Calu3 (cell line): Measurements from ENCODE around the gene FCN2. TPM values are rescaled to one million over a fixed set of nuclear protein-coding genes. Genes with fewer than 3 reads are reported as not detected.

ENCODE experiments used
- BruUV-seq: library from RNA; stranded (reverse); fragments of 400-500 nt; replicated peaks from 2 replicates; lab custom pipeline; 2021; lab: Mats Ljungman, UMichigan
- CTCF ChIA-PET: fragments of 300-600 bp; sonication (Branson Sonifier 250); formaldehyde crosslinking; loops from one replicate; lab custom pipeline; 2022; ENCODE audit warnings: antibody characterized with exemption; lab: Charles Lee
- DNase-seq: peaks from one replicate; pipeline ENCODE4 v3.0.0; 2022
- H3K27ac Mint-ChIP-seq: one replicate; pipeline ENCODE4 v1.8.0; 2022; ENCODE audit warnings: mixed read lengths; ENCODE audit not compliant: unreplicated experiment
- H3K27me3 Mint-ChIP-seq: one replicate; pipeline ENCODE4 v1.8.0; 2022; ENCODE audit warnings: mixed read lengths; ENCODE audit not compliant: unreplicated experiment
- H3K36me3 Mint-ChIP-seq: one replicate; pipeline ENCODE4 v1.8.0; 2022; ENCODE audit warnings: mild to moderate bottlenecking, moderate library complexity, mixed read lengths; ENCODE audit not compliant: insufficient read depth, unreplicated experiment
- H3K4me1 Mint-ChIP-seq: one replicate; pipeline ENCODE4 v1.8.0; 2022; ENCODE audit warnings: mild to moderate bottlenecking, low read depth, mixed read lengths; ENCODE audit not compliant: unreplicated experiment
- H3K4me3 Mint-ChIP-seq: one replicate; pipeline ENCODE4 v1.8.0; 2022; ENCODE audit warnings: mild to moderate bottlenecking, low read depth, moderate library complexity, mixed read lengths; ENCODE audit not compliant: unreplicated experiment
- H3K9me3 Mint-ChIP-seq: one replicate; pipeline ENCODE4 v1.8.0; 2022; ENCODE audit warnings: low read depth, mixed read lengths; ENCODE audit not compliant: unreplicated experiment
- intact Hi-C: fragments of 100-400 bp; cut with micrococcal nuclease; formaldehyde crosslinking; loops from one replicate; pipeline ENCODE4 v1.10.0; 2022; ENCODE audit not compliant: unreplicated experiment
- total RNA-seq: library from RNA; stranded (reverse); gene quantifications from 2 replicates; pipeline ENCODE4 v1.2.3, GENCODE V29; 2022
- TF ChIP-seq, protein P1 (sequence below): fragments of 200-600 bp; IDR thresholded peaks from one replicate; pipeline ENCODE4 v1.8.0; 2022; ENCODE audit warnings: antibody characterized with exemption; ENCODE audit not compliant: unreplicated experiment

Gene FCN2
- total RNA-seq, 1 experiment from 2014 or later: not detected

DNA sequence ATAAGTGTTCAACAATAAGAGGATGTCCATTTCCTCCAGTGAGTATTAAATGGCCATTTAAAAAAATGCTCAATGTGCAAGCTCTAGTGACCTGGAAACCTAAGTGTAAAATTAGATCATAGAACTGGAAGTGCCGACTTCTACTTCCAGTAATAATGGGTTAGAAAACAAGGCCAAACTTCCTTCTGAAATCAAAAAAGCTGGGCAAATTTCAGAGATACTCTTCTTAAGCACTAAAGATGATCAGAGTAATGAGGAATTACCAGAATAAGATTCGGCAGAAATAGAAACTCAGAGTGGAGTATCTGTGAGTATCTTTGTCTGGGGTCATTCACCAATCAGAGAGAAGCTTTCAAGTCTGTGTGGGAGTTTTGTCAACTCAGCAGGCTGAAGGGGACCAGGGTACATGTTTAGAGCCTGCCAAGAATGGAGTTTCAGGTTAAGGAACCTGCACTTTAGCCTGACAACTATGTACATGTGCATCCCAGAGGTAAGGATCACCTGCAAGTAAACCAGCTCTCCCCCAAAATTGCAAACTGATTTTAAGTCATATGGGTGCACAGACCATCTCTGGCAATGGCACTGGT lies 17.1 kb downstream of the FCN2 start:
- Mint-ChIP-seq H3K27ac (no peak overlapping the region), H3K4me1 (no peaks in the 10 kb centered on the region), H3K4me3 (no peak overlapping the region), H3K27me3 (peaks cover 11% of the 10 kb centered on the region), H3K36me3 (no peaks in the 10 kb centered on the region), H3K9me3 (peaks cover 9% of the 10 kb centered on the region)
- TF ChIP-seq, protein P1, sequence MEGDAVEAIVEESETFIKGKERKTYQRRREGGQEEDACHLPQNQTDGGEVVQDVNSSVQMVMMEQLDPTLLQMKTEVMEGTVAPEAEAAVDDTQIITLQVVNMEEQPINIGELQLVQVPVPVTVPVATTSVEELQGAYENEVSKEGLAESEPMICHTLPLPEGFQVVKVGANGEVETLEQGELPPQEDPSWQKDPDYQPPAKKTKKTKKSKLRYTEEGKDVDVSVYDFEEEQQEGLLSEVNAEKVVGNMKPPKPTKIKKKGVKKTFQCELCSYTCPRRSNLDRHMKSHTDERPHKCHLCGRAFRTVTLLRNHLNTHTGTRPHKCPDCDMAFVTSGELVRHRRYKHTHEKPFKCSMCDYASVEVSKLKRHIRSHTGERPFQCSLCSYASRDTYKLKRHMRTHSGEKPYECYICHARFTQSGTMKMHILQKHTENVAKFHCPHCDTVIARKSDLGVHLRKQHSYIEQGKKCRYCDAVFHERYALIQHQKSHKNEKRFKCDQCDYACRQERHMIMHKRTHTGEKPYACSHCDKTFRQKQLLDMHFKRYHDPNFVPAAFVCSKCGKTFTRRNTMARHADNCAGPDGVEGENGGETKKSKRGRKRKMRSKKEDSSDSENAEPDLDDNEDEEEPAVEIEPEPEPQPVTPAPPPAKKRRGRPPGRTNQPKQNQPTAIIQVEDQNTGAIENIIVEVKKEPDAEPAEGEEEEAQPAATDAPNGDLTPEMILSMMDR: no peak
- no peak for DNase-seq
- CTCF ChIA-PET: no interaction called here
- BruUV-seq: no TSS peak
- intact Hi-C loops: no loop called here

DNA sequence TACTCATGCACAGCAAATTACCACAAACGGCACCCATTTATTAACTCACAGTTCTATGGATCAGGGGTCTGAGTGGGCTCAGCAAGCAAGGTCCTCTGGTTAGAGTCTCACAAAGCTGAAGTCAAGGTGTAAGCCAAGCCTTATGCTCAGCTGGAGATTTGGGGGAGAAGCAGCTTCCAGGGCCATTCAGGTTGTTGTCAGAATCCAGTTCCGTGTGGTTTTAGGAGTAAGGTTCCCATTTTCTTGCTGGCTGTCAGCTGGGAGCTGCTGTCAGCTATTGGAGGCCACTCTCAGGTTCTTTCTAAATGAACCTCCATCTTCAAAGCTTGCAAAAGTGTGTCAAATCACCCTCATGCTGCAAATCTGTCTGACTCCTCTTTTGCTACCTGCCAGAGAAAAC lies 17.7 kb downstream of the FCN2 start:
- no peak for DNase-seq
- peaks cover 11% of the 10 kb centered on the region for H3K27me3 Mint-ChIP-seq
- CTCF ChIA-PET: no interaction called here
- no peaks in the 10 kb centered on the region for H3K4me1 Mint-ChIP-seq
- intact Hi-C loops: no loop called here
- H3K36me3 Mint-ChIP-seq: no peaks in the 10 kb centered on the region
- BruUV-seq: no TSS peak
- no peak overlapping the region for H3K4me3 Mint-ChIP-seq
- H3K9me3 Mint-ChIP-seq: peaks cover 9% of the 10 kb centered on the region
- H3K27ac Mint-ChIP-seq: no peak overlapping the region
- TF ChIP-seq, protein P1: no peak

DNA sequence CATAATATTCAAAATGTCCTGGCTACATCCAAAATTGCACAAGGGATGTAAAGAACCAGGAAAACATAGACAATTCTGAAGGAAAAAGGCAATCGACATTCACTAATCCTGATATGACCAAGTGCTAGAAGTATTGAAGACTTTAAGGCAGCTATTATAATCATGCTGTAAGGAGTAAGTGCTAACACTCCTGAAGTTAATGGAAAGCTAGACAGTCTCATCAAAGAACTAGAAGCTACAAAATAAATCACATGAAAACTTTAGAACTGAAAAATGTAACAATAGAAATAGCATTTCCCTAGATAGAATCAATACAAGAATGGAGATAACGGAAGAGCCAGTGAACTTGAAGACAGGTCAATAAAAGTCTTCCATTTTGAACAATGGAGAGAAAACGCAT lies 18.6 kb downstream of the FCN2 start:
- Mint-ChIP-seq H3K27me3 (peaks cover 11% of the 10 kb centered on the region), H3K9me3 (peaks cover 9% of the 10 kb centered on the region), H3K36me3 (no peaks in the 10 kb centered on the region), H3K4me1 (no peaks in the 10 kb centered on the region), H3K4me3 (no peak overlapping the region), H3K27ac (no peak overlapping the region)
- TF ChIP-seq, protein P1: no peak
- no TSS peak for BruUV-seq
- CTCF ChIA-PET: no interaction called here
- no peak for DNase-seq
- intact Hi-C loops: no loop called here

DNA sequence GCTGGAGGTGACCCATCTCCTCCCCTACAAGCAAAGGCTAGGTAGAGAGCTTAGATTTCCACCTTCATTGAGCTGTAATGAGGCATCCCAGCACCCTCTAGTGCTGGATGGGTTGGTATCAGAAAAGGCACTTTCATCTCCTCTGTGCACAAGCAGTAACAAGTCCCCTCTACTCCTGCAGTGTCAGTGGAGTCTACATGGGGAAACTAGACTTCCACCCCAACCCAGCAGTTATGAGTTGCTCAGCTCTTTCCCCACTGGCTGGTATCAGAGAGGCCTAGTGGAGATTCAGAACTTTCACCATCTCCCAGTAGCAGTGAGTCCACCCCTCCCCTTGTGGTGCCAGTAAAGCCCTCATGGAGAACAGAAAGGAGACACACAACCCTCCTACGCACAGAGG lies 19.2 kb downstream of the FCN2 start:
- no peak for DNase-seq
- H3K4me1 Mint-ChIP-seq: no peaks in the 10 kb centered on the region
- no peak overlapping the region for H3K27ac Mint-ChIP-seq
- peaks cover 9% of the 10 kb centered on the region for H3K9me3 Mint-ChIP-seq
- CTCF ChIA-PET: interaction anchor here (0.7 kb wide), 1 partner anchor 757 kb away, joined by 7 read pairs; no protein-coding TSS in a partner anchor
- H3K36me3 Mint-ChIP-seq: no peaks in the 10 kb centered on the region
- peaks cover 9% of the 10 kb centered on the region for H3K27me3 Mint-ChIP-seq
- H3K4me3 Mint-ChIP-seq: no peak overlapping the region
- intact Hi-C loops: no loop called here
- TF ChIP-seq, protein P1: no peak
- no TSS peak for BruUV-seq
